ENCODE results near the gene EML5.

The EML5 gene

DNA sequence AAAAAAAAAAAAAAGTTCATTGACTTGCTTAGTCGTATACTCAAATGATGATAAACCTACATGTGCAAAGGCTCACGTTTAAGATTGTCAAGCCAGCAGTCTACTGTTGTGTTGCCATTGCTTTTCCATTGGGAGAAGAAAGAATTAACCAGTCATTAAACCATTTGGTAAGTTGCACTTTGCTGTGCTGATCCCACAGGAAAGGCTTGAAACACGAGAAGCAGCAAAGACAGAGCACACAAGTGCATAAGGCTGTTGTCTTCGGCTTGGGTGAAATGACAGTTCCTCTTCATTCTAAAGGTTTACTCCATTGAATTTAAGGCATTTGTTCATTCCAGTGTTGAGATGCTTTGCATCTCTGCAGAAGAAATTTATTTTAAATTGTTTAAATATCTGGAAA is 179.8 kb downstream of the EML5 start:
- no peak for DNase-seq

DNA sequence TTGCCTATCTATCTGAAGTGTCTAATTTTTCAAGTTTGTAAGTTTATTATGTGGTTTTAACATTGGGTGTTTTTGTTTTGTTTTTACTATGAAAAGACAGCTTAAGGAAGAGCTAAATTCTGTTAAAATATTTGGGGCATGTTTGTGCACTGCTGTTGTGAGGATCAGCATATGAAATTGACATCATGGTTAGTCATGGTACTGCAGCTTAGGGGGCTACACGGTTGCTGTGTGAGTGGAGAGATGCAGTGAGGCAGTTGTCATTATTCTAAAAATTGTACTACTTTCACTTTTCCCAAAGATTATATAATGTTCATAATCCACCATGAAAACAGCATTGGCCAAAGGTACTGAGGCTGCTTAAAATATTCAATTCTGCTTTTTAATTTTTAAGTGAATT is 180.9 kb downstream of the EML5 start:
- DNase-seq: no peak

DNA sequence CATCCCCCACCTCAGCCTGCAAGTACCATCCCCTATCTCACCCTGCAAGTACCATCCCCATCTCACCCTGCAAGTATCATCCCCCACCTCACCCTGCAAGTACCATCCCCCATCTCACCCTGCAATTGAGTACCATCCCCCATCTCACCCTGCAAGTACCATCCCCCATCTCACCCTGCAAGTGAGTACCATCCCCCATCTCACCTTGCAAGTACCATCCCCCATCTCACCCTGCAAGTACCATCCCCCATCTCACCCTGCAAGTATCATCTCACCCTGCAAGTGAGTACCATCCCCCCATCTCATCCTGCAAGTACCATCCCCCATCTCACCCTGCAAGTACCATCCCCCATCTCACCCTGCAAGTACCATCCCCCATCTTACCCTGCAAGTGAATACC is 184.9 kb downstream of the EML5 start:
- no peak for DNase-seq

DNA sequence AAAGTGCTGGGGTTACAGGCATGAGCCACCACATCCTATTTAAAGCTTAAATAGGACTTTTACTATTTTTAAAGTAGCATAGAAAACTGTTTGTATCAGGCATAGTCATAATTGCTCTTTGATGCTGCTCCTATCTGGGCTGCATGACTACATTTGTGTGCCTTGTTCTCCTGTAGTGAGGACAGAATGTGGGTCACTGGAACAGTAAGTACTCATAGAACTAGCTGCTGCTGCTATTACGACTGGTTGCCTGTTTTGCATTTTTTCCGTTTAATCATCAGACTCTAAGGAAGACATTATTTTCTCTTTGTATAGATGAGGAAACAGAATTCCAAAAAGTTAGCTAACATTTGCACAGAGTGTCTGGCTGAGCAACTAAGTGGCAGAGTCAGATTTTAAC is 187.2 kb downstream of the EML5 start:
- DNase-seq: no peak

DNA sequence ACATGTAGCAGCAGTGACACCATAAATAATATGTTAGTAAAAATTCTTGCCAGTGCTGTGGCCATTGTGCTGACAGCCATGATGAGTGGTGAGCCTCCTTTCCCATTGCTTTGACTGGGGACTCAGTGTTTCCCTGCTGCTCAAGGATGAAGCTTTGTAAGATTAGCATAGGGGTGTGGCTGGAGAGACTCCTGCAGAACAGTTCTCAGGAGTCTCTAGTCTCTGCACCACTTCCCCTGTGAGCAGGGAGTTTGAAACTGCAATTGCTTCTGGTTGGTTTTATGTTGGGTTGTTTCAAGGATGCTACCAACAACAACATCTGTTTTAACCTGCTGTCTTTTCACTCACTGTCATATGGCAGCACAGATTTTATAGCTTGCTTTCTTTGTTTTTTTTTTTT is 188.5 kb downstream of the EML5 start:
- DNase-seq: peak; percentile 98

DNA sequence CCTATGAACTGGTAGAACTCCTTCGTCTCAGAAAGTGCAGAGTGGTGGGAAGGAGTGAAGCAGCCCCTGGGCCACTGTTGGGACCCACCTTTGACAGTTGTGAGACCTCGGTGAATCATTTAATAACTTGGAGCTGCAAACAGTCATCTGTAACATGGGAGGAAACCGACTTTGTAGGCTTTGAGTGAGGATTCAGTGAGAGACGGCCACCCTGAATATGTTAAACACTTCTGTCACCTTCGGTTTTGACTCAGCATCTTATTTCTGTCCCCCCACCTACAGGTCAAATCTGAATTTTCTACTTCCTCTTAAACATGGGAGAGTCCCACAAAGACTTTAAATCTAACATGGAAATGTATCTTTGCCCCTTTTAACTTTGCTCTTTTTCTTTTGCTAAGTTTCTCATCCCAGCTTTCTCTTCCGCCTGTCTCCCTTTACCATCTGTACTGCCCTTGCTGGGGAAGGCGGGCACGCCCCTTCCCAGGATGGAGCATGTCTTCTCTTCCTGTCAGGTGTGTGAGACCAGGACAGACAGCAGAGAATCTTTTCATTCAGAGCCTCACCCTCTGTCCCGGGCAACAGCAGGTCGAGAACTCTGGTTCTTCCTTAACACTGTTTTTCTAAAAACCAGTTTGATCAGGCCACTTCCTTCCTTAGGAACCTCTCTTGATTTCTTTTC is 192.9 kb downstream of the EML5 start:
- no peak for DNase-seq

DNA sequence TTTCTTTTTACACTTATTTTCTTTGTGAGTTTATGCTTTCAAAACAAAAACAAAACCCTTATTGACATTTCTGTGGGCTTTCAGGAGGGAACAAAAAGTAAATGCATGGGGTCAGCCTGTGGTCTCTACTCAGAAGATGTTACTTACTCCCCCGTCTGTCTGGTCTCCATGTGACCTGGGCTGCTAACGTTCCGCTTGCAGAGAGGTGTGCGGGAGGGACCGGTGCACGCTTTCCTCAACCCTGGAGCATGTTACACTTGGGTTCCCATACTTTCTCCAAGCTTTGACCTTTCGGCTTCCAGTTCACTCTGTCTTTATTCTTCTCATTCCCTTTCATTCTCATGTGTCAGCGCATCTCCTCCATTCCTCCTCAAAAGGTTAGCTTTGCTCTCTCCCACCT is 193.4 kb downstream of the EML5 start:
- no peak for DNase-seq

DNA sequence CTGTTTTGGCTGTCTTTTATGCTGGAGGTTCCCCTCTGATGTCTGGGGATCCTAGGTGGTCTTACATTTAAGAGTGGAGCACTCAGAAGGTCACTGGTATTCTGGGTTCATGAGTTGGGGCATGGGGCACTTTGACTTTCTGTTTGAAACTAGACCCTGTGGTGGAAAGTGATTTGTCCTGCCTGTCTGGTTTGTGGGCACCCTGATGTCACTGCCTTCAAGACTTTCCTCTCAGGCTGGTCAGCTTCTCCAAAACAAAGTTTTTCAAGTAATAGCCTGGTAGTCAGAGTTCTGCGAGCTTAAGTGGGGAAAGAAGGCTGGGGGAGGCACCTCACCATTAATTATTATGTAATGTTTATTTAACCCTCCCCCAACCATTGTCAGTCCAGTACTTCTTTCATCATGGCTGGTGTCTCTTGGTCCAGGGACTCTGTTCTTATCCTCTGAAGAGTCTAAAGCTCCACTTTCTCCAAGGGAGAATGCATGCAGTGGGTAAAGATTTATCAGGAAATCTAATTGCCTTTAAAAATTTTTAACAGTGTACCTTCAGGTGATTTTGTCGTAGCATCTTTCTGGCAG is 194.6 kb downstream of the EML5 start:
- no peak for DNase-seq

DNA sequence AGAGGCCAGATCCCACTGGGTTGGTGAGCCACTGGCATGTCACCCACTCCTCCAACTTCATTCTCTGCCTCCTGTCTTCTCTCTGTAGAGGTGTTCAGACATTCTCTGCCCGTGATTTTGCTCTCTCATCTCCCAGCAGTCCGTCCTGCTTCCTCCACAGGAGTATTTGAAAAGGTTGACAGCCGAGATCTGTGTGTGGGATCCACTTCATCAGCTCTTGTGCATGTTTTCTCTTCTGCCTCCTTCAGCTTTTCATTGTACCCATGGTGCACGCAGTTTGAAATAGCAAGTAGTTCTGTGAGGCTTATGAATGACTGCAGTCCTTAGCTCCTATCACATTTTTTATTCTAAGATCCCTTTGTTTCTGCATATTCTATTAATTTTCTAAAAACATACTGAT is 195.2 kb downstream of the EML5 start:
- DNase-seq: no peak

DNA sequence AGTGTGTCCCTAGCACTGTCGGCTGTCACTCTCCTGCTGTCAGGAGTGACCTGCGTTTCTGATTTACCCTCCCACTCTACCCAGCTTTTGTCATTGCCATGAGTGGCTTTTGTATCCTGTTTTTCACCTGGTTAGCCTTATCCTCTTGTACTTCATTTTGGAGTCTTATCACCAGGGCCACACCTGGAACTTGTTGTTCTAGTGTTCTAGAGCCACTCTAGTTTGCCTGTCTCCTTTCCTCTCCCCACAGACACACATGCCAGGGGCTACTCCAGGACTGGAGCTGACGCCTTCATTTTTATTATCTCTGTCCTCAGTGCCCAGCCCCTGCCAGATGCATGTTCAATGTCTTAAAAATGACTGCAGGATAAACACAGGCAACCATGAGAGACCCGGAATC is 195.7 kb downstream of the EML5 start:
- DNase-seq: no peak

DNA sequence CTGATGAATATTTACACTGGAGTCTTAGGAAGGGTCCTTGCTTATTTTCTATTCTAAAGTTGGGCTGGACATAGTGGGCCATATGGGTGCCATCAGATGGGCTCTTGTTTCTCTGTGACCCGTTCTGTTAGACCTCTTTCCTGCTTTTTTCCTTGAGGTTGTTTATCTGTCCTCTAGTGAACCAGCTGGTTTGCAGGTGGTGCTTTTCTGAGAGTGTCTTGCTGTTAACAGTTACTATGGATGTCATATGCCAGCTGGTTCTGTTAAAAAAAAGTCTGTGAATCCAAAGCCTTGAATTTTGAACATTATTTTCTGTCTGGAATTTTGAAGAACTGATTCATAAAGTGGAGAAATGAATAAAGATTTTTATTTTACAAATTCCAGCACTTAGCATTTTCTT is 200.7 kb downstream of the EML5 start:
- peak; percentile 84 for DNase-seq

DNA sequence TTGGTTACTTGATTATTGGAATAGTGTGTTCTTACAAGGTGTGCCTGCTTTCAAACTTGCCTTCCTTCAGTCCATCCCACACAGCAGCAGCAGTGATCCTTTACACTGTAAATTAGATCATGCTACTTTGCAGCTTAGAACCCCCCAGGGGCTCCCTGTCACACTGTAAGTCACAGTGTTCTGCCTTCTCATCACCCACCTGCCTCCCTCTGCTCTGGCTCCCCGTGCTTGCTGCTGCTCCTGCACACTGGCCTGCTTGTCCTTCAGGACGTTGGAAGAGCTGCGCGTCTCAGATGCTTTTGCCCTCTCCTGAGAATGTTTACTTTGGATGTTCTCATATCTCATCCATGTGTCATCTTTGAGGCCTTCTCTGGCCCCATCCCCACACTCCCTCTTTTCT is 202.6 kb downstream of the EML5 start:
- no peak for DNase-seq

DNA sequence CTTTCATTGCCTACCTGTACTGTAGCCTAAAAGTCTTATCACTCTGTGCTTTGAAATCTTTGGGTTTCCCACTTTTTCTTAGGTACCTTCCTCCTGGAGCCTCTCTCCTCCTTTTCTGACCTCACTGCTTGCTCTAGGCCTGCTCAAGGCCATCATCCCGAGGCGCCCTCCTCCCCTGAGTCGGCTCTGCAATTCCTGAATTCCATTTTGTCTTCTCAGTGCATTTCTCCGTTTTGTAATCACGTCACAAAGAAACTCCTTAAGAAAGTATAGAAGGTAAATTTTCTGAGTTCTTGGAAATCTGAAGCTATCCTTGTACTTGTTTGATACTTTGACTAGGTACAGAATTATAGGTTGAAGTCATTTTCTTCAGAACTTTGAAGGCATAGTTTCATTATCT is 204.7 kb downstream of the EML5 start:
- no peak for DNase-seq

DNA sequence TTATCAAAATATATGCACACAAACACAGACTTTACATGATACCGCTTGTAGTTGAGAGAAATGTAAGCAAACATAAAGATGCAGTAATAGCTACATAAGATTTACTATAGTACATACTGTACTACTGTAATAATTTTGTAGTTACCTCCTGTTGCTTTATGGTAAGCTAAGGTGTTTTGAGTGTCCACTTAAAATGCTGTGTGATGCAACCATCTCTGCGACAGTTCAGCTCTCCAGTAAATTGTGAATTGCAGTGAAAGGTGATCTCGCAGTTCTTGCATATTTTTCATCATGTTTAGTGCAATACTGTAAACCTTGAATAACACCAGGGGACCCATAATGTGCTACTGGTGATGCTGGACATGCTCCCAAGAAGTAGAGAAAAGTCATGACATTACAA is 208.3 kb downstream of the EML5 start:
- no peak for DNase-seq

DNA sequence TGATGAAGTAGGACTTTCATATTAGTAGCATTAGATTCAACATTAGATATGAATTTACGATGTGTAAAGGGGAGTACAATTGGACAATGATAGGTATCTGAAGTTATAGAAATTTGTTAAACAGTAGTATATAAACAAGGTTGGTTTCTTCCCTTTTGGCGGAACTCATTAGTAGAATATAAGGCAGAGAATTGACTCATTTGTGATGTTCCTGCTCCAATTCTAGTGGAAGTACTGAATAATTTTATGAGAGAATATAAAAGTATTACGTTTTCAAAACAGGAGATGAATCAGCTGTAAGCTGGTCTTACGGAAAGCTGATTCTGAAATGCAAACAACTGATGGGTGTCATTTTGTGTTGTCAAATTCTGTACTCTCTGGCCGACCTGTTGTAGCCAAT is 216.5 kb downstream of the EML5 start:
- DNase-seq: no peak

DNA sequence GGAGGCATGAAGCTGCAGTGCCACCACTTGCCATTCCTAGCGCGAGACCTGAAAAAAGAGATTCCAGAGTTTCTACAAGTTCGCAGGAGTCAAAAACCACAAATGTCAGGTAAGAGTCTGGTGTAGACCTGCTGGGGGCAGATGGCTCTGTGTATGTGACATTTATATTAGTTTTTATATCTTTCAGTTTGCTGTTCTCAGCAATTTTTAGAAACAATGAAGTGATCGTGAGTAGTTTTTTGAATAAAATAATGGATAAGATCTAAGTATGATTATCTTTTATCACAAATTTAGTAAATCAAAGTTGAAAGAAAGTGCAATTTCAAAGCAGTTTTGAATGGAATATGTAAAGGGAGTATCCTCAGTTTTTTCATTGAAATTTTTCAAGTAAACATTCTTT is 220.6 kb downstream of the EML5 start:
- no peak for DNase-seq

DNA sequence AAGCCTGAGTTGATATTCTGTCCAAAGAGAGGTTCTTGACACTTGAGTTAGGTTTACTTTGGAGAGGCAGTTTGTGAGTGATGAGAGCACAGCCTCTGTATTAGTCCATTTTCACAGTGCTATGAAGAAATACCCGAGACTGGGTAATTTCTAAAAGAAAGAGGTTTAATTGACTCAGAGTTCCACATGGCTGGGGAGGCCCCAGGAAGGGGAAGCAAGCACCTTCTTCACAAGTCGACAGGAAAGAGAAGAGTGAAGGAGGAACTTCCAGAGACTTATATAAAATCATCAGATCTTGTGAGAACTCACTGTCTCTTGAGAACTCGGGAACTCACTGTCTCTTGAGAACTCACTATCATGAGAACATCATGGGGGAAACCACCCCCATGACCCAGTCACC is 224.6 kb downstream of the EML5 start:
- no peak for DNase-seq

DNA sequence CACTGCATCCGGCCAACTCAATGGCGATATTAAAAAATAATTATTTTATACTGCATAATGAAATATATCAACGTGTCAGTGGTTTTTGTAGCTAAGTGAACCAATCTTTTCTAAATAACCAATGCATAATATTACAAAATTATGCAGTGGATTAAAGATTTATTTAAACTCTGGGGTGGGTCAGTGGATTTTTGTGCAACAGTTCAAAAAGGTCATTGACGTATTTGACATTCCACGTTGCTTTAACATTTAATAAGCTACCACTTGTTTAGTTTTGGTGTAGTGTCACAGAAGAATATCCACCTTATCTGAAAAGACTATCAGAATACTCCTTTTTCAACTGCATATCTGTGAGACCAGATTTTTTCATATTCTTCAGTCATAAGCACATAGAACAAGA is 227.3 kb downstream of the EML5 start:
- no peak for DNase-seq

DNA sequence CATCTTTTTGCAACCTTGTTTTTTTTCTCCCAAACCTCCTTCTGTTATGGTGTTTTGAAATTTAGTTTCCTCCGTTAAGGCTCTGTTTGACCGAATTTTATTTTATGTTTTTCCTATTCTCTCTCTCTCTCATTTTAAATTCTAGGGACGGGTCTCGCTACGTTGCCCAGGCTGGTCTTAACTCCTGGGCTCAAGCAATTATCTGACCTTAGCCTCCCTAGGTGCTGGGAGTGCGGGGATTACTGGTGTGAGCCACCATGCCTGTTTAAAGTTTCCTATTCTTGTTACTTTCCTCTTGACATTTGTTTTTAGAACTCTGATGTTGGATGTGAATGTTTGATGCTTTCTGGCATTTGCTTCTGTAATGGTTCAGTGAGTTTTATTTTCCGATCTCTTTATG is 228.9 kb downstream of the EML5 start:
- DNase-seq: no peak

DNA sequence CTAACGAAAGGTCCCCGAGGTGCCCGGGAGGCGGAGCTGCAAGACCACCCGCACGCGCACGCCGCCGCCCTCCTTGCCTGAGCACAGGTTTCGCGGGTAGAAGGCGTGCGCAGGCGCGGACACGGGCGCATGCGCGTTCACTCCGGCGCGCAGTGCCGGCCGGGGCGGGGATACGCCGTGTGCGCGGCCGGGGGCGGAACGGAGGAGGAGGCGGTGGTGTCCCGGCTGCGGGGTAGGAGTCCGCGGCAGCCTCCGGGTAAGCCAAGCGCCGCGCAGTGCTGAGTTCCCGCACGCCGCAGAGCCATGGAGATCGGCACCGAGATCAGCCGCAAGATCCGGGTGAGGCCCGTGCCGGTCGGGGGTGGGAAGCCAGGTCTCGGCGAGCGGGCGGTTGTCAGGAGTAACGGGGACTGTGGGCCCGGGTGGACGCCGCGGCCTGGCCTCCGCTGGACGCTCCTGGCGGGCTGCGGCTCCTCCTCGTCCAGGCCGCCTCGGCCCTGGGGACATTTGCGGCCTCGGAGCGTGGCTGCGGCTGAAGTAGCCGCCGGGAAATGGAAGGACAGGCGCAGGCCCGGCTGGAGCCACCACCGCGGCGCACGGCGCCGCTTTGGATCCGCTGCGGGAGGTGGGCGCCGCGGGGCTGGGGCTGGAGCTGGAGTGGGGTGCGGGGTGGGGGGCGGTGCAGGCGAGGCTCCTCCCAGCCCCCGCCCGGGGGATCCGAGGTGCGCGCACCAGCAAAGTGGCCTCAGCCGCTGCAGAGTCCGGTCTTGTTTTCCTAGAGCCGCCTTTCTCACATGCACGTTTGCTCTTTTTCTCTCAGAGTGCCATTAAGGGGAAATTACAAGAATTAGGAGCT is 229.7 kb downstream of the EML5 start, which contains the start of gene ZC3H14:
Gene ZC3H14, plus strand, starts transcription at position 207 of the 856 bp plus-strand sequence. Its CDS starts 97 bp downstream, at position 304.
- DNase-seq: peak; percentile 94

DNA sequence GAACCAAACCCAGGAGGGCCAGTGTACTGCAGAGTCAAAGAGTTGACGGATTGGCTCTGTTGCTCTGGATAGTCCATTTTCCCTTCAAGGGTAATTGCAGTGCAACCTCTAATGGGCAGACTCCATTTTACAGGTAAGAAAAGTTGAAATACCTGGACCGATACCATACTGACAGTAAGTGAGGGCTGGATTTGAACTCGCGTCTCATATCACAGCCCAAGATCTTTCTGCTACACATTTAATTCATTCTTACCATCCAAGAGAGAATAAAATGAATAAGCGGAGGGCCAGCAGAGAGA is 230.3 kb downstream of the EML5 start:
- no peak for DNase-seq

Data from NCI-H1694 treated with DMSO at 0.1 percent for 48 hours (cell line).